ENCODE results near the gene BCAT1. TPM values are rescaled to one million over a fixed set of nuclear protein-coding genes. Genes with fewer than 3 reads are reported as not detected.

BCAT1 gene
- total and polyA plus RNA-seq, 9 of the 15 experiments (the other 6 are each of a cell fraction or from before 2014, with no cell fraction given), result 38.5 to 157 (median 66.8) TPM

DNA sequence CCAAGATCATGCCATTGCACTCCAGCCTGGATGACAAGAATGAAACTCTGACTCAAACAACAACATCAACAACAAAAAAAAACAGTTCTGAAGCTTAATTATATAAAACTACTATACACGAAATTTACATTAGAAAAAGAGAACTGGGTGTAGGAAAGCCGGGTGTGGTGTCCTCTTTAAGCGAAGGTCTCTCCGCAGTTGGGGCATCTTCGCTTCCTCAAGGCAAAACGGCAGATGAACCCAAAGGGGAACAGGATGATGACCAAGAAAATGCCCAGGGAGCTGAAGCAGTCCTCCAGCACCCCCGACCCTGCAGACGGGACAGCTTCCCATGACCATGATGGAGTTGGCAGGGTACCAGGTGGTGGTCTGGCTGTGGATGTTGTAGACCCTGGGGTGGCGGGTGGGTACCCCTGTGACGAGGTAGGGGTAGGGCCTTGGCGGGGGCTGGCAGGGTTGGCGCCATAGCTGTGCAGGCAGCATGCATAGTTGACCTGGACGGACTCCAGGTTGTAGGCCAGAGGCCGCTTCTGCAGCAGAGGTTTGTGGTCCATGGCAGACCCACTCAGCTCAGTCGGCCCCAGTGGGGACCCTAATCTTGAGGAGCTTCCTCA, 18.2 kb upstream of the BCAT1 start:
- no peak overlapping the region for H3K4me3 ChIP-seq
- ATAC-seq (no peak), DNase-seq (ENCODE audit: extremely low read depth in 1 of 4, low spot score in 3 of 4) (no peak), FAIRE-seq (no peak)
- POLR2A ChIA-PET, result interaction anchor here (0.7 to 1.0 kb wide), 3 partner anchors 12 to 21 kb away, joined by 3 to 4 read pairs (median 3); no protein-coding TSS in a partner anchor
- H3K9me1 ChIP-seq (ENCODE audit: control insufficient read depth, insufficient read depth, low read length), result no peaks in the 10 kb centered on the region
- no peaks in the 10 kb centered on the region for H3K27me3 ChIP-seq (ENCODE audit: control insufficient read depth in 2 of 2, insufficient read depth in 2 of 2, low read length in 2 of 2)
- TF ChIP-seq, protein P1, sequence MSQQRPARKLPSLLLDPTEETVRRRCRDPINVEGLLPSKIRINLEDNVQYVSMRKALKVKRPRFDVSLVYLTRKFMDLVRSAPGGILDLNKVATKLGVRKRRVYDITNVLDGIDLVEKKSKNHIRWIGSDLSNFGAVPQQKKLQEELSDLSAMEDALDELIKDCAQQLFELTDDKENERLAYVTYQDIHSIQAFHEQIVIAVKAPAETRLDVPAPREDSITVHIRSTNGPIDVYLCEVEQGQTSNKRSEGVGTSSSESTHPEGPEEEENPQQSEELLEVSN (IDR thresholded peaks at IDR 0.05; ENCODE audit: borderline replicate concordance in 1 of 2, extremely low read depth in 1 of 2, insufficient read depth in 1 of 2, insufficient read length in 1 of 2, low read depth in 1 of 2, low read length in 1 of 2, poor library complexity in 1 of 2, severe bottlenecking in 1 of 2), result no peak
- TF ChIP-seq PHF21A (IDR thresholded peaks at IDR 0.05; ENCODE audit: borderline replicate concordance, low read depth) (no peak), CREM (IDR thresholded peaks at IDR 0.05; ENCODE audit: low read depth) (no peak), CREB1 (IDR thresholded peaks at IDR 0.05) (no peak), CREB1 (CRISPR knock-in tag; IDR thresholded peaks at IDR 0.05) (no peak), MBD2 (IDR thresholded peaks at IDR 0.05; ENCODE audit: borderline replicate concordance, low read depth) (no peak), RHOXF2B (CRISPR knock-in tag; conservative IDR thresholded peaks at IDR 0.05) (no peak), KLF16 (IDR thresholded peaks at IDR 0.05) (no peak), MYNN (IDR thresholded peaks at IDR 0.05) (no peak), MYNN (CRISPR knock-in tag; IDR thresholded peaks at IDR 0.05) (no peak), ZZZ3 (IDR thresholded peaks at IDR 0.05) (no peak), CXXC5 (CRISPR knock-in tag; IDR thresholded peaks at IDR 0.05) (no peak), PHB (CRISPR knock-in tag; IDR thresholded peaks at IDR 0.05) (no peak), CREBBP (IDR thresholded peaks at IDR 0.05; ENCODE audit: low read depth, low read length) (no peak), NFXL1 (CRISPR knock-in tag; IDR thresholded peaks at IDR 0.05) (no peak), ZNF3 (CRISPR knock-in tag; IDR thresholded peaks at IDR 0.05) (no peak), DACH1 (IDR thresholded peaks at IDR 0.05; ENCODE audit: partially characterized antibody) (no peak), RNF2 (IDR thresholded peaks at IDR 0.05) (no peak)
- TF ChIP-seq, protein P2, sequence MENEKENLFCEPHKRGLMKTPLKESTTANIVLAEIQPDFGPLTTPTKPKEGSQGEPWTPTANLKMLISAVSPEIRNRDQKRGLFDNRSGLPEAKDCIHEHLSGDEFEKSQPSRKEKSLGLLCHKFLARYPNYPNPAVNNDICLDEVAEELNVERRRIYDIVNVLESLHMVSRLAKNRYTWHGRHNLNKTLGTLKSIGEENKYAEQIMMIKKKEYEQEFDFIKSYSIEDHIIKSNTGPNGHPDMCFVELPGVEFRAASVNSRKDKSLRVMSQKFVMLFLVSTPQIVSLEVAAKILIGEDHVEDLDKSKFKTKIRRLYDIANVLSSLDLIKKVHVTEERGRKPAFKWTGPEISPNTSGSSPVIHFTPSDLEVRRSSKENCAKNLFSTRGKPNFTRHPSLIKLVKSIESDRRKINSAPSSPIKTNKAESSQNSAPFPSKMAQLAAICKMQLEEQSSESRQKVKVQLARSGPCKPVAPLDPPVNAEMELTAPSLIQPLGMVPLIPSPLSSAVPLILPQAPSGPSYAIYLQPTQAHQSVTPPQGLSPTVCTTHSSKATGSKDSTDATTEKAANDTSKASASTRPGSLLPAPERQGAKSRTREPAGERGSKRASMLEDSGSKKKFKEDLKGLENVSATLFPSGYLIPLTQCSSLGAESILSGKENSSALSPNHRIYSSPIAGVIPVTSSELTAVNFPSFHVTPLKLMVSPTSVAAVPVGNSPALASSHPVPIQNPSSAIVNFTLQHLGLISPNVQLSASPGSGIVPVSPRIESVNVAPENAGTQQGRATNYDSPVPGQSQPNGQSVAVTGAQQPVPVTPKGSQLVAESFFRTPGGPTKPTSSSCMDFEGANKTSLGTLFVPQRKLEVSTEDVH (IDR thresholded peaks at IDR 0.05; ENCODE audit: low read depth, partially characterized antibody), result no peak
- TF ChIP-seq, protein P3, sequence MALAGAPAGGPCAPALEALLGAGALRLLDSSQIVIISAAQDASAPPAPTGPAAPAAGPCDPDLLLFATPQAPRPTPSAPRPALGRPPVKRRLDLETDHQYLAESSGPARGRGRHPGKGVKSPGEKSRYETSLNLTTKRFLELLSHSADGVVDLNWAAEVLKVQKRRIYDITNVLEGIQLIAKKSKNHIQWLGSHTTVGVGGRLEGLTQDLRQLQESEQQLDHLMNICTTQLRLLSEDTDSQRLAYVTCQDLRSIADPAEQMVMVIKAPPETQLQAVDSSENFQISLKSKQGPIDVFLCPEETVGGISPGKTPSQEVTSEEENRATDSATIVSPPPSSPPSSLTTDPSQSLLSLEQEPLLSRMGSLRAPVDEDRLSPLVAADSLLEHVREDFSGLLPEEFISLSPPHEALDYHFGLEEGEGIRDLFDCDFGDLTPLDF (CRISPR knock-in tag; IDR thresholded peaks at IDR 0.05), result no peak
- CTCF ChIA-PET (ENCODE audit: low intra/inter-chr PET ratio), result no interaction called here
- BruUV-seq (replicated peaks), result no TSS peak
- peaks cover 9% of the 10 kb centered on the region for H3K9me3 ChIP-seq (replicated peaks; ENCODE audit: control insufficient read depth, insufficient read depth, low read depth, low read length)
- H3K4me1 ChIP-seq (replicated peaks in 1 of 2; ENCODE audit: control insufficient read depth in 2 of 2, insufficient read depth in 2 of 2, low read length in 2 of 2), result no peaks in the 10 kb centered on the region
- no peak overlapping the region for H3K4me2 ChIP-seq (ENCODE audit: insufficient read depth, low read length)
- no peaks in the 10 kb centered on the region for H4K20me1 ChIP-seq (replicated peaks; ENCODE audit: control insufficient read depth, insufficient read depth, low read length)
- in situ Hi-C loops (cut with MboI), result no loop called here
- no peaks in the 10 kb centered on the region for H3K36me3 ChIP-seq (ENCODE audit: control insufficient read depth, insufficient read depth, low read length)
- no peak overlapping the region for H3K9ac ChIP-seq (ENCODE audit: insufficient read depth in 1 of 2, low read depth in 2 of 2, low read length in 2 of 2)
- no peak overlapping the region for H2AFZ ChIP-seq (ENCODE audit: low read depth, low read length)
- no peaks in the 10 kb centered on the region for H3K79me2 ChIP-seq (ENCODE audit: control insufficient read depth, insufficient read depth, low read length)
- no peak overlapping the region for H3K27ac ChIP-seq (ENCODE audit: extremely low read depth, low read depth, low read length)
- WGBS (ENCODE audit: insufficient coverage, low coverage, missing lambda C conversion rate), result 24% methylated on average over 14 of the region's 15 CpGs
- intact Hi-C loops (cut with micrococcal nuclease), result no loop called here
